Superior temporal gyrus (tissue), 1 donor: ENCODE data around the gene RPS6KB2.
"Not testable (repeated sequence)": the region's sequence is repeated elsewhere in the genome, so short reads cannot be mapped to it uniquely, and the experiment has no call there.

ENCODE experiments used
- DNase-seq: peaks from one replicate; pipeline ENCODE4 v3.0.0-alpha.2; 2016; ENCODE audit errors: extremely low spot score

The RPS6KB2 gene

GRCh38 chr11:67466962-67467771, 38.9 kb downstream of the RPS6KB2 start:
- DNase-seq = no peak

GRCh38 chr11:67468056-67468455, 39.8 kb downstream of the RPS6KB2 start:
- no peak for DNase-seq

- DNase-seq = no peak
Observed at GRCh38 chr11:67468456-67468758, 40.1 kb downstream of the RPS6KB2 start.

- DNase-seq = peak; percentile 89
Observed at GRCh38 chr11:67468759-67469507, 40.6 kb downstream of the RPS6KB2 start, which contains the start of gene TMEM134. Gene TMEM134 (minus strand): TSS chr11:67469251. CDS start chr11:67469192, 59 bp downstream.

GRCh38 chr11:67469508-67469811, 41.2 kb downstream of the RPS6KB2 start:
- no peak for DNase-seq

- DNase-seq = no peak
Observed at GRCh38 chr11:67470337-67471002, 42.2 kb downstream of the RPS6KB2 start.

- DNase-seq = no peak
Observed at GRCh38 chr11:67472882-67473281, 44.6 kb downstream of the RPS6KB2 start.

- DNase-seq = not testable (repeated sequence)
Observed at GRCh38 chr11:67476692-67477091, 48.4 kb downstream of the RPS6KB2 start.

GRCh38 chr11:67477344-67478050, 49.2 kb downstream of the RPS6KB2 start:
- DNase-seq = not testable (repeated sequence)

- DNase-seq = no peak
Observed at GRCh38 chr11:67482275-67482826, 54.1 kb downstream of the RPS6KB2 start.

- DNase-seq = peak; percentile 99
Observed at GRCh38 chr11:67482827-67483798, 54.8 kb downstream of the RPS6KB2 start, which contains the start of gene AIP. Gene AIP (plus strand): TSS chr11:67483026. CDS start chr11:67483159, 133 bp downstream.

- no peak for DNase-seq
Observed at GRCh38 chr11:67483831-67484665, 55.8 kb downstream of the RPS6KB2 start.

GRCh38 chr11:67484847-67485311, 56.6 kb downstream of the RPS6KB2 start:
- no peak for DNase-seq
